ENCODE data around the gene RFX1.

The RFX1 gene

DNA sequence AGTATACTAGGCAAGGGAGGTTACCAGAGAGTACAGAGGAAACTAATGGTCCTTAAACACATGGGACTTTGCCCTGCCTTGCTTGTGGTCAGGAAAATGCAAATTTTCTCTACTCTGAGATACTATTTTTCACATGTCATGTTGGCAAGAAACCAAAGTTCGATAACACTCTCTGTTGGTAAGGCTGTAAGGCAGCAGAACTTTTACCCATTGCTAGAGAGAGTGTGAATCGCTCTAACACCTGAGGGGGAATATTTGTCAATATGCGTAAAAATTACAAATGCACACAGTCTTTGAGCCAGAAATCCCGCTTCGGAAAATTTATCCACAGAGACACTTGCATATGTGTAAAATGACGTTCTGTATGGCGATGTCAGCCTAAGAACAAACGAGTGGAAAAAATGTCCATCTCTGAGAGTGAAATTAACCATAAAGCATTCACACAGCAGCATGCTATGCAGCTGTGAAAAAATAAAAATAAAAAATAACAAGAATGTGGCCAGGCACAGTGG is 9.5 kb upstream of the RFX1 start:
- peak; percentile 74 for DNase-seq (ENCODE audit: low spot score)

GRCh38 chr19:14012378-14012915 is 6.3 kb upstream of the RFX1 start:
- no peak for DNase-seq (ENCODE audit: low spot score)
- in situ Hi-C loops (cut with MboI; ENCODE audit: low sequenced_read_pairs, unreplicated experiment), result no loop called here
- no peak for TF ChIP-seq CTCF (IDR thresholded peaks at IDR 0.05; ENCODE audit: borderline replicate concordance, control extremely low read depth, extremely low read depth, insufficient read depth, missing control alignments)

More for the DNA sequence above, 9.5 kb upstream of the RFX1 start:
- no peak for TF ChIP-seq CTCF (IDR thresholded peaks at IDR 0.05; ENCODE audit: borderline replicate concordance, control extremely low read depth, extremely low read depth, insufficient read depth, missing control alignments)
- in situ Hi-C loops (cut with MboI; ENCODE audit: low sequenced_read_pairs, unreplicated experiment), result no loop called here

- DNase-seq (ENCODE audit: low spot score), result no peak
- TF ChIP-seq CTCF (IDR thresholded peaks at IDR 0.05; ENCODE audit: borderline replicate concordance, control extremely low read depth, extremely low read depth, insufficient read depth, missing control alignments), result no peak
- in situ Hi-C loops (cut with MboI; ENCODE audit: low sequenced_read_pairs, unreplicated experiment), result no loop called here
Observed at GRCh38 chr19:14006766-14007562, 844 bp upstream of the RFX1 start.

GRCh38 chr19:14005349-14006084 is 603 bp downstream of the RFX1 start:
- in situ Hi-C loops (cut with MboI; ENCODE audit: low sequenced_read_pairs, unreplicated experiment), result no loop called here
- DNase-seq (ENCODE audit: low spot score), result peak; percentile 90
- TF ChIP-seq CTCF (IDR thresholded peaks at IDR 0.05; ENCODE audit: borderline replicate concordance, control extremely low read depth, extremely low read depth, insufficient read depth, missing control alignments), result no peak

DNA sequence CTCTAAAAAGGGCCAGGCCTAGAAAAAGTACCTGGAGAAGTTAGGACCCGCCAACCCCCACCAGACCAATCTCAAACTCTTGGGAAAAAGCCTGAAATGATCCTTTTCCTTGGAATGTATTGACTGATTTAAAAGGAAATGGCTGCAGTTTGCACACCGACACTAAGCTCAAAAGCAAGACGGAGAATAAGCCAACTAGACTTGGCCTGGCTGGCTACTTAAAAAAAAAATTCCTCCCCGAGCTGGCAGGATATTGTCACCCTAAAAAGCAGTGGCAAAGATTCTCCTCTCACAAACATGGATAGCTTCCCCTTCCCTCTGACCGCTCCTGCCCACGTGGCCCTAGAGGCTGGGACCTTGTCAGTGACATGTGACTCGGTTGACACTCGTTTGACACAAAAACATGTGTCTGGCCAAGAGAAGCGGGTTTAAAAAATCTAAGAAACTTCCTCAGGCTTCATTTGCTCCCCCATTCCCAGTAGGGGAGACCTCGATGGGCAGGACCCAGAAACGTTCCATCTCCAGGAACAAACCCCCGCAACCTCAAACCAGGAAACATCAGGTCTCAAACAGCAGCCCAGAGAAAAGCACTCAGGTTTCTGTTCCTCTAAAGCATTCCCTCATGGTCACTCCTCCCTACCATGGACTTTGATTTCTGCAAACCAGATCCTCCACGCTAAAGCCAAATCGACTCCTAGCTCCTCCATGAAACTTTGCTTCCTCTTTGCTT is 1.3 kb downstream of the RFX1 start:
- in situ Hi-C loops (cut with MboI; ENCODE audit: low sequenced_read_pairs, unreplicated experiment), result no loop called here
- no peak for DNase-seq (ENCODE audit: low spot score)
- no peak for TF ChIP-seq CTCF (IDR thresholded peaks at IDR 0.05; ENCODE audit: borderline replicate concordance, control extremely low read depth, extremely low read depth, insufficient read depth, missing control alignments)

Data from GM13976 (cell line).